Pulmonary artery endothelial cell (primary cell): Measurements from ENCODE around the gene RTP1. TPM values are rescaled to one million over a fixed set of nuclear protein-coding genes. Genes with fewer than 3 reads are reported as not detected.
"Not testable (repeated sequence)": the region's sequence is repeated elsewhere in the genome, so short reads cannot be mapped to it uniquely, and the experiment has no call there.

ENCODE experiments used
- DNase-seq: peaks from one replicate; pipeline ENCODE4 v3.0.0-alpha.2; 2011; ENCODE audit warnings: low read depth, low spot score
- total RNA-seq: library from RNA; depleted of rRNA; stranded (reverse); fragments of >200 nt; gene quantifications from 2 replicates; pipeline ENCODE4 v1.2.3, GENCODE V29; 2014

Gene RTP1
- total RNA-seq, 1 donor from 2014 or later = not detected

GRCh38 chr3:187198490-187198889 lies 1.2 kb downstream of the RTP1 start:
- no peak for DNase-seq

GRCh38 chr3:187199463-187200050 lies 2.3 kb downstream of the RTP1 start:
- DNase-seq = not testable (repeated sequence)

- no peak for DNase-seq
These were observed 8.4 kb downstream of the RTP1 start for GRCh38 chr3:187205683-187206082.

GRCh38 chr3:187207062-187207461 lies 9.8 kb downstream of the RTP1 start:
- no peak for DNase-seq

GRCh38 chr3:187207624-187208023 lies 10.3 kb downstream of the RTP1 start:
- no peak for DNase-seq

GRCh38 chr3:187208159-187208558 lies 10.9 kb downstream of the RTP1 start:
- DNase-seq = no peak

GRCh38 chr3:187209491-187209890 lies 12.2 kb downstream of the RTP1 start:
- no peak for DNase-seq

GRCh38 chr3:187210091-187210490 lies 12.8 kb downstream of the RTP1 start:
- DNase-seq = no peak

- no peak for DNase-seq
These were observed 13.4 kb downstream of the RTP1 start for GRCh38 chr3:187210545-187211327.

- no peak for DNase-seq
These were observed 14.4 kb downstream of the RTP1 start for GRCh38 chr3:187211532-187212195.

- DNase-seq = no peak
These were observed 14.9 kb downstream of the RTP1 start for GRCh38 chr3:187212196-187212545.

- no peak for DNase-seq
These were observed 15.4 kb downstream of the RTP1 start for GRCh38 chr3:187212705-187213104.

GRCh38 chr3:187213616-187214015 lies 16.3 kb downstream of the RTP1 start:
- DNase-seq = no peak

- DNase-seq = no peak
These were observed 18.2 kb downstream of the RTP1 start for GRCh38 chr3:187215460-187215859.

- DNase-seq = no peak
These were observed 25.5 kb downstream of the RTP1 start for GRCh38 chr3:187222801-187223200.

GRCh38 chr3:187223799-187224198 lies 26.5 kb downstream of the RTP1 start:
- DNase-seq = no peak

GRCh38 chr3:187227658-187228258 lies 30.5 kb downstream of the RTP1 start:
- DNase-seq = no peak

- DNase-seq = no peak
These were observed 31.5 kb downstream of the RTP1 start for GRCh38 chr3:187228740-187229139.

GRCh38 chr3:187230011-187230410 lies 32.7 kb downstream of the RTP1 start:
- no peak for DNase-seq

GRCh38 chr3:187236962-187237361 lies 39.7 kb downstream of the RTP1 start:
- no peak for DNase-seq

GRCh38 chr3:187237741-187238140 lies 40.5 kb downstream of the RTP1 start:
- no peak for DNase-seq

- DNase-seq = no peak
These were observed 41.0 kb downstream of the RTP1 start for GRCh38 chr3:187238239-187238638.
